Activated T-helper 1 cell treated with Interleukin-2 at 50 U/mL for 16 hours (primary cell): ENCODE data around the gene OR7G1.

Source experiments
- DNase-seq: peaks from one replicate; pipeline ENCODE4 v3.0.0-alpha.2; 2020; ENCODE audit warnings: low read depth

The OR7G1 gene

GRCh38 chr19:9115307-9115813, at the start of gene OR7G1:
Gene OR7G1, minus strand, starts transcription at chr19:9115763. Its CDS starts 0 bp downstream, at chr19:9115763.
- no peak for DNase-seq

- no peak for DNase-seq
These were observed 49.7 kb upstream of the OR7G1 start for GRCh38 chr19:9165261-9165660.

GRCh38 chr19:9161427-9161826, 45.9 kb upstream of the OR7G1 start:
- DNase-seq: no peak

- DNase-seq: no peak
These were observed 44.3 kb upstream of the OR7G1 start for GRCh38 chr19:9159891-9160290.

GRCh38 chr19:9156304-9156703, 40.7 kb upstream of the OR7G1 start:
- no peak for DNase-seq

- no peak for DNase-seq
These were observed 40.0 kb upstream of the OR7G1 start for GRCh38 chr19:9155591-9155990.

- DNase-seq: no peak
These were observed 35.8 kb upstream of the OR7G1 start for GRCh38 chr19:9151367-9151766.

- no peak for DNase-seq
These were observed 35.1 kb upstream of the OR7G1 start for GRCh38 chr19:9150650-9151049.

GRCh38 chr19:9149997-9150396, 34.4 kb upstream of the OR7G1 start:
- no peak for DNase-seq

GRCh38 chr19:9148697-9149096, 33.1 kb upstream of the OR7G1 start:
- no peak for DNase-seq

GRCh38 chr19:9146882-9147281, 31.3 kb upstream of the OR7G1 start:
- DNase-seq: no peak

GRCh38 chr19:9144920-9145319, 29.4 kb upstream of the OR7G1 start:
- no peak for DNase-seq

- peak; percentile 77 for DNase-seq
These were observed 24.8 kb upstream of the OR7G1 start, which contains the start of gene ZNF317 for GRCh38 chr19:9140159-9140874. Gene ZNF317, plus strand, starts transcription at chr19:9140397. Its CDS starts 15,620 bp downstream, at chr19:9156017.

GRCh38 chr19:9139609-9140158, 24.1 kb upstream of the OR7G1 start:
- DNase-seq: no peak

GRCh38 chr19:9132422-9132821, 16.9 kb upstream of the OR7G1 start:
- DNase-seq: no peak

- no peak for DNase-seq
These were observed 15.4 kb upstream of the OR7G1 start for GRCh38 chr19:9130965-9131364.

- no peak for DNase-seq
These were observed 12.6 kb upstream of the OR7G1 start for GRCh38 chr19:9128171-9128570.

- no peak for DNase-seq
These were observed 11.4 kb upstream of the OR7G1 start, which contains the start of gene OR7G3 for GRCh38 chr19:9126900-9127405. Gene OR7G3, minus strand, starts transcription at chr19:9126950. Its CDS starts 0 bp downstream, at chr19:9126950.

GRCh38 chr19:9116547-9116946, 984 bp upstream of the OR7G1 start:
- DNase-seq: no peak

- DNase-seq: no peak
These were observed 5.6 kb downstream of the OR7G1 start for GRCh38 chr19:9109959-9110358.

GRCh38 chr19:9107375-9107774, 8.2 kb downstream of the OR7G1 start, which contains the start of gene OR7G2:
Gene OR7G2, minus strand, starts transcription at chr19:9107475. Its CDS starts 4,232 bp downstream, at chr19:9103243.
- no peak for DNase-seq

- DNase-seq: no peak
These were observed 28.8 kb downstream of the OR7G1 start, which contains the start of gene OR1M1 for GRCh38 chr19:9086761-9087160. Gene OR1M1, plus strand, starts transcription at chr19:9087061. Its CDS starts 6,184 bp downstream, at chr19:9093245.

GRCh38 chr19:9078651-9079050, 36.9 kb downstream of the OR7G1 start:
- no peak for DNase-seq
